HCT116 (cell line): ENCODE results near the gene ANGPTL8. TPM values are rescaled to one million over a fixed set of nuclear protein-coding genes. Genes with fewer than 3 reads are reported as not detected.

ENCODE experiments used
- ATAC-seq: fragments of 200-7000 bp; cut with Tn5 transposase; 2 replicates; pipeline ENCODE4 v1.9.1; 2020; ENCODE audit warnings: mild to moderate bottlenecking, moderate library complexity
- BruUV-seq: library from RNA; stranded (reverse); fragments of 400-500 nt; replicated peaks from 2 replicates; lab custom pipeline; 2021; lab: Mats Ljungman, UMichigan
- CTCF ChIA-PET: fragments of 300-600 bp; sonication (Branson Sonifier 250); formaldehyde crosslinking; loops from one replicate; lab custom pipeline; 2021; ENCODE audit warnings: antibody characterized with exemption; lab: Charles Lee
- POLR2A ChIA-PET: fragments of 300-600, 350-600 bp; sonication (Branson Sonifier 250); formaldehyde crosslinking; loops from one replicate; lab custom pipeline; 2021; ENCODE audit warnings: antibody characterized with exemption; lab: Charles Lee
- RAD21 ChIA-PET, 2 experiments: fragments of 300-600 bp; sonication (Branson Sonifier 250); formaldehyde crosslinking; loops; one replicate each; lab custom pipeline; 2023; ENCODE audit warnings: low total read pairs in 2 of 2; ENCODE audit not compliant: uncharacterized antibody in 2 of 2, unreplicated experiment in 2 of 2, low non-redundant PET in 1 of 2; lab: Charles Lee
- DNase-seq: peaks from one replicate; pipeline ENCODE4 v3.0.0-alpha.2; 2010; ENCODE audit warnings: low read depth, low spot score
- H2AFZ ChIP-seq: fragments of 200-600 bp; shearing (Covaris generic), sonication (generic); 2 replicates; pipeline ENCODE4 v1.6.1; 2017; ENCODE audit warnings: low read depth, mixed run types, mixed read lengths, antibody characterized with exemption, low read length; ENCODE audit not compliant: poor library complexity, severe bottlenecking
- H3K27ac ChIP-seq: 2 replicates; pipeline ENCODE4 v1.5.1; 2012; ENCODE audit warnings: low read depth, low read length
- H3K27me3 ChIP-seq: fragments of 200-600 bp; sonication (generic); 2 replicates; pipeline ENCODE4 v1.6.1; 2016; ENCODE audit warnings: mixed run types, low read length, mixed read lengths; ENCODE audit not compliant: insufficient read depth
- H3K36me3 ChIP-seq, 2 experiments: fragments of 200-500 bp in 1 of 2; fragments of 200-600 bp in 1 of 2; sonication (Bioruptor generic) in 1 of 2; sonication (generic) in 1 of 2; 2 replicates each; pipeline versions ENCODE4 v1.5.1 to v1.6.1; 2014 to 2016; ENCODE audit warnings: low read length in 2 of 2, inconsistent platforms in 1 of 2, mixed read lengths in 1 of 2, mixed run types in 1 of 2; ENCODE audit not compliant: insufficient read depth in 2 of 2, control insufficient read depth in 1 of 2
- H3K4me1 ChIP-seq, 2 experiments: fragments of 200-600 bp in 1 of 2; sonication (generic) in 1 of 2; 2 replicates each; pipeline versions ENCODE4 v1.5.1 to v1.6.1; 2012 to 2017; ENCODE audit warnings: low read length in 2 of 2, inconsistent platforms in 1 of 2, mild to moderate bottlenecking in 1 of 2, mixed read lengths in 1 of 2, mixed run types in 1 of 2, moderate library complexity in 1 of 2; ENCODE audit not compliant: insufficient read depth in 2 of 2, control insufficient read depth in 1 of 2
- H3K4me2 ChIP-seq: fragments of 200-600 bp; sonication (generic); 2 replicates; pipeline ENCODE4 v1.6.1; 2017; ENCODE audit warnings: mixed run types, low read length, mixed read lengths
- H3K4me3 ChIP-seq, 2 experiments: fragments of 200-600 bp in 1 of 2; sonication (generic) in 1 of 2; replicated peaks in 1 of 2; 2 replicates each; pipeline ENCODE4 v1.5.1; 2011 to 2016; ENCODE audit warnings: low read length in 2 of 2, control low read depth in 1 of 2, low read depth in 1 of 2, mild to moderate bottlenecking in 1 of 2, mixed read lengths in 1 of 2, mixed run types in 1 of 2
- H3K79me2 ChIP-seq: fragments of 200-600 bp; sonication (generic); 2 replicates; pipeline ENCODE4 v1.6.1; 2017; ENCODE audit warnings: mild to moderate bottlenecking, mixed run types, low read length, moderate library complexity, mixed read lengths; ENCODE audit not compliant: insufficient read depth
- H3K9ac ChIP-seq: fragments of 200-600 bp; sonication (generic); 2 replicates; pipeline ENCODE4 v1.6.1; 2016; ENCODE audit warnings: low read length, mixed read lengths
- H3K9me2 ChIP-seq: fragments of 200-600 bp; sonication (generic), shearing (Covaris generic); 2 replicates; pipeline ENCODE4 v1.6.1; 2017; ENCODE audit warnings: mixed run types, mild to moderate bottlenecking, moderate library complexity; ENCODE audit not compliant: insufficient read depth
- H3K9me3 ChIP-seq, 2 experiments: fragments of 200-500 bp in 1 of 2; fragments of 200-600 bp in 1 of 2; sonication (Bioruptor generic) in 1 of 2; sonication (generic) in 1 of 2; 2 replicates each; pipeline ENCODE4 v1.6.1; 2014 to 2017; ENCODE audit warnings: low read length in 2 of 2, mixed read lengths in 2 of 2, inconsistent platforms in 1 of 2, low read depth in 1 of 2, mild to moderate bottlenecking in 1 of 2, mixed run types in 1 of 2, moderate library complexity in 1 of 2; ENCODE audit not compliant: control insufficient read depth in 1 of 2, insufficient read depth in 1 of 2
- H4K20me1 ChIP-seq: fragments of 200-600 bp; sonication (generic), shearing (Covaris generic); 2 replicates; pipeline ENCODE4 v1.6.1; 2017; ENCODE audit warnings: mixed run types, mild to moderate bottlenecking, moderate library complexity; ENCODE audit not compliant: insufficient read depth
- CBX3 ChIP-seq: IDR thresholded peaks from 2 replicates; pipeline ENCODE4 v1.6.1; 2012; ENCODE audit warnings: low read depth
- EGR1 ChIP-seq: IDR thresholded peaks from 2 replicates; pipeline ENCODE4 v1.6.1; 2012; ENCODE audit warnings: low read depth
- ELF1 ChIP-seq: IDR thresholded peaks from 2 replicates; pipeline ENCODE4 v1.6.1; 2012; ENCODE audit warnings: low read depth, borderline replicate concordance
- EZH2 ChIP-seq: fragments of 200-600 bp; sonication (generic); IDR thresholded peaks from 2 replicates; pipeline ENCODE4 v1.6.1; 2017; ENCODE audit warnings: antibody characterized with exemption, mixed run types
- RAD21 ChIP-seq: IDR thresholded peaks from 2 replicates; pipeline ENCODE4 v1.6.1; 2012; ENCODE audit warnings: low read depth, mild to moderate bottlenecking
- SP1 ChIP-seq: IDR thresholded peaks from 2 replicates; pipeline ENCODE4 v1.6.1; 2012; ENCODE audit warnings: low read depth
- SRF ChIP-seq: IDR thresholded peaks from 2 replicates; pipeline ENCODE4 v1.6.1; 2012; ENCODE audit warnings: low read depth
- TCF7L2 ChIP-seq: IDR thresholded peaks from 2 replicates; pipeline ENCODE4 v1.7.0; 2011; ENCODE audit warnings: borderline replicate concordance, inconsistent platforms; ENCODE audit not compliant: insufficient read depth, insufficient read length; ENCODE audit errors: extremely low read depth
- ZNF274 ChIP-seq: fragments of 200-500 bp; sonication (Bioruptor generic); IDR thresholded peaks from 2 replicates; pipeline ENCODE4 v1.6.1; 2014; ENCODE audit warnings: mild to moderate bottlenecking, low read depth, low read length, inconsistent platforms
- intact Hi-C: fragments of 100-400 bp; cut with micrococcal nuclease; formaldehyde crosslinking; loops from 2 replicates; pipeline ENCODE4 v1.10.0; 2022
- total RNA-seq: library from RNA; stranded (reverse); gene quantifications from one replicate; pipeline ENCODE4 v1.2.1, GENCODE V29; 2021; ENCODE audit not compliant: unreplicated experiment
- TF ChIP-seq, protein P1 (sequence below): IDR thresholded peaks from 2 replicates; pipeline ENCODE4 v1.6.1; 2011; ENCODE audit warnings: mild to moderate bottlenecking, low read length, moderate library complexity; ENCODE audit not compliant: insufficient replicate concordance; ENCODE audit errors: extremely low read depth
- TF ChIP-seq, protein P2 (sequence below), 3 experiments: fragments of 200-600 bp in 1 of 3; sonication (generic) in 1 of 3; IDR thresholded peaks in 2 of 3; conservative IDR thresholded peaks in 1 of 3; 2 replicates each; pipeline ENCODE4 v1.5.1; 2012 to 2017; ENCODE audit warnings: low read depth in 2 of 3, low read length in 2 of 3, antibody characterized with exemption in 1 of 3, borderline replicate concordance in 1 of 3, control low read depth in 1 of 3, mild to moderate bottlenecking in 1 of 3, mixed read lengths in 1 of 3, mixed run types in 1 of 3, moderate library complexity in 1 of 3; ENCODE audit not compliant: insufficient read depth in 1 of 3
- TF ChIP-seq, protein P3 (sequence below): IDR thresholded peaks from 2 replicates; pipeline ENCODE4 v1.6.1; 2012
- TF ChIP-seq, protein P4 (sequence below): IDR thresholded peaks from 2 replicates; pipeline ENCODE4 v1.6.1; 2012

The ANGPTL8 gene
- total RNA-seq, 1 experiment from 2014 or later: not detected

DNA sequence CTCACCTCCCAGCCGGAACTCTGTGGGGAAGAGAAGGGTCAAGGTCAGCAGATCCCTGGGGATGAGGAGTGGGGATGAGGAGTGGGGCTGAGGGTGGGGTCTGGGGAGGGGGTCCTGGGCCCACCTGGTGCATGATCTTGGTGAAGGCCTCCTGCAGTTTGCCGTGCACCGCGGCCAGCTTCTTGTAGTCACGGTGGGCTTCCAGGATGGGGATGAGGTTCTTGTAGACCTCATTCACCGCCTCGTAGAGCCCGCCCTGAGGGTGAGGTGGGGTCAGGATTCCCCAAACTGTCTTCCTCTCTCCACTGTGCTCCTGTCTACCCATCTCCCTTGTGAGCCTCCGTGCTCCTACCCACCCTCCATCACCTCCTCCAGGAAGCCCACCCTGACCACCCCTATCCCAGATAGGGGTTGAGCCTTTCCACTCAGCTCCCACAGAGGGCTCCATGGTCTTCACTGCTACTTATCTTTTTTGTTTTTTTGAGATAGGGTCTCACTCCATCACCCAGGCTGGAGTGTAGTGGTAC is 35.3 kb upstream of the ANGPTL8 start:
- POLR2A ChIA-PET: no interaction called here

More for the DNA sequence above, 35.3 kb upstream of the ANGPTL8 start:
- no peak overlapping the region for H3K27ac ChIP-seq
- H3K79me2 ChIP-seq: no peaks in the 10 kb centered on the region
- H3K9me3 ChIP-seq: no peaks in the 10 kb centered on the region
- no peak overlapping the region for H3K9ac ChIP-seq
- ATAC-seq (peak; percentile 11; the same call in 1 of the 2 replicates), DNase-seq (no peak)
- no peak for TF ChIP-seq EZH2
- no peak for TF ChIP-seq RAD21
- no peak for TF ChIP-seq TCF7L2
- TF ChIP-seq ZNF274: no peak
- TF ChIP-seq EGR1: no peak
- TF ChIP-seq, protein P1, sequence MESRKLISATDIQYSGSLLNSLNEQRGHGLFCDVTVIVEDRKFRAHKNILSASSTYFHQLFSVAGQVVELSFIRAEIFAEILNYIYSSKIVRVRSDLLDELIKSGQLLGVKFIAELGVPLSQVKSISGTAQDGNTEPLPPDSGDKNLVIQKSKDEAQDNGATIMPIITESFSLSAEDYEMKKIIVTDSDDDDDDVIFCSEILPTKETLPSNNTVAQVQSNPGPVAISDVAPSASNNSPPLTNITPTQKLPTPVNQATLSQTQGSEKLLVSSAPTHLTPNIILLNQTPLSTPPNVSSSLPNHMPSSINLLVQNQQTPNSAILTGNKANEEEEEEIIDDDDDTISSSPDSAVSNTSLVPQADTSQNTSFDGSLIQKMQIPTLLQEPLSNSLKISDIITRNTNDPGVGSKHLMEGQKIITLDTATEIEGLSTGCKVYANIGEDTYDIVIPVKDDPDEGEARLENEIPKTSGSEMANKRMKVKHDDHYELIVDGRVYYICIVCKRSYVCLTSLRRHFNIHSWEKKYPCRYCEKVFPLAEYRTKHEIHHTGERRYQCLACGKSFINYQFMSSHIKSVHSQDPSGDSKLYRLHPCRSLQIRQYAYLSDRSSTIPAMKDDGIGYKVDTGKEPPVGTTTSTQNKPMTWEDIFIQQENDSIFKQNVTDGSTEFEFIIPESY: no peak
- TF ChIP-seq, protein P2, sequence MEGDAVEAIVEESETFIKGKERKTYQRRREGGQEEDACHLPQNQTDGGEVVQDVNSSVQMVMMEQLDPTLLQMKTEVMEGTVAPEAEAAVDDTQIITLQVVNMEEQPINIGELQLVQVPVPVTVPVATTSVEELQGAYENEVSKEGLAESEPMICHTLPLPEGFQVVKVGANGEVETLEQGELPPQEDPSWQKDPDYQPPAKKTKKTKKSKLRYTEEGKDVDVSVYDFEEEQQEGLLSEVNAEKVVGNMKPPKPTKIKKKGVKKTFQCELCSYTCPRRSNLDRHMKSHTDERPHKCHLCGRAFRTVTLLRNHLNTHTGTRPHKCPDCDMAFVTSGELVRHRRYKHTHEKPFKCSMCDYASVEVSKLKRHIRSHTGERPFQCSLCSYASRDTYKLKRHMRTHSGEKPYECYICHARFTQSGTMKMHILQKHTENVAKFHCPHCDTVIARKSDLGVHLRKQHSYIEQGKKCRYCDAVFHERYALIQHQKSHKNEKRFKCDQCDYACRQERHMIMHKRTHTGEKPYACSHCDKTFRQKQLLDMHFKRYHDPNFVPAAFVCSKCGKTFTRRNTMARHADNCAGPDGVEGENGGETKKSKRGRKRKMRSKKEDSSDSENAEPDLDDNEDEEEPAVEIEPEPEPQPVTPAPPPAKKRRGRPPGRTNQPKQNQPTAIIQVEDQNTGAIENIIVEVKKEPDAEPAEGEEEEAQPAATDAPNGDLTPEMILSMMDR (IDR thresholded peaks at IDR 0.05 in 2 of 3, conservative IDR thresholded peaks at IDR 0.05 in 1 of 3; ENCODE audit: borderline replicate concordance in 1 of 3, insufficient read depth in 1 of 3, low read depth in 2 of 3, low read length in 2 of 3): no peak
- TF ChIP-seq, protein P3, sequence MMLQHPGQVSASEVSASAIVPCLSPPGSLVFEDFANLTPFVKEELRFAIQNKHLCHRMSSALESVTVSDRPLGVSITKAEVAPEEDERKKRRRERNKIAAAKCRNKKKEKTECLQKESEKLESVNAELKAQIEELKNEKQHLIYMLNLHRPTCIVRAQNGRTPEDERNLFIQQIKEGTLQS: no peak
- TF ChIP-seq SP1: no peak
- TF ChIP-seq ELF1: no peak
- TF ChIP-seq CBX3: no peak
- TF ChIP-seq SRF: no peak
- TF ChIP-seq, protein P4, sequence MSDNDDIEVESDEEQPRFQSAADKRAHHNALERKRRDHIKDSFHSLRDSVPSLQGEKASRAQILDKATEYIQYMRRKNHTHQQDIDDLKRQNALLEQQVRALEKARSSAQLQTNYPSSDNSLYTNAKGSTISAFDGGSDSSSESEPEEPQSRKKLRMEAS: no peak
- no peaks in the 10 kb centered on the region for H4K20me1 ChIP-seq
- H3K4me1 ChIP-seq: peaks cover 6 to 13% of the 10 kb centered on the region in 2 experiments; a peak in 3 of 4 replicates
- no peaks in the 10 kb centered on the region for H3K9me2 ChIP-seq
- H2AFZ ChIP-seq: no peak overlapping the region
- intact Hi-C loops: loop anchor here (1.0 to 5.0 kb wide), 4 partner anchors 67 to 267 kb away; no protein-coding TSS in a partner anchor
- H3K27me3 ChIP-seq: no peaks in the 10 kb centered on the region
- CTCF ChIA-PET: interaction anchor here (0.8 to 1.8 kb wide), 6 partner anchors 48 to 267 kb away, joined by 3 to 11 read pairs (median 4); no protein-coding TSS in a partner anchor
- no TSS peak for BruUV-seq
- peaks cover 0 to 3% of the 10 kb centered on the region in 2 experiments; a peak in 1 of 4 replicates for H3K36me3 ChIP-seq
- 0 out of 2 replicates have a peak overlapping the region, but pooled peaks have one; percentile 19 for H3K4me2 ChIP-seq
- RAD21 ChIA-PET: interaction anchor here in 1 of 2 experiments (0.6 to 1.8 kb wide), 2 partner anchors 66 to 69 kb away, joined by 3 to 5 read pairs; no protein-coding TSS in a partner anchor
- H3K4me3 ChIP-seq: no peak overlapping the region
